ENCODE measurements around the gene ZBTB38. TPM values are rescaled to one million over a fixed set of nuclear protein-coding genes. Genes with fewer than 3 reads are reported as not detected.

Gene ZBTB38
- total and polyA plus RNA-seq, 2 experiments from 2014 or later = 8.7 to 11.5 TPM

- no peak for DNase-seq (ENCODE audit: low spot score)
- Histone ChIP-seq H3K4me2 (no peak overlapping the region), H3F3A (replicated peaks; ENCODE audit: low read depth) (no peaks in the 10 kb centered on the region), H3K4me3 (no peak overlapping the region), H4K20me1 (replicated peaks; ENCODE audit: insufficient read depth) (no peaks in the 10 kb centered on the region), H3K27ac (ENCODE audit: low read depth) (no peak overlapping the region), H3K27me3 (ENCODE audit: insufficient read depth) (no peaks in the 10 kb centered on the region), H2AFZ (no peak overlapping the region; the same call in 1 of the 2 replicates), H3K36me3 (ENCODE audit: insufficient read depth) (no peaks in the 10 kb centered on the region), H3K4me1 (ENCODE audit: insufficient read depth) (peaks cover 8% of the 10 kb centered on the region), H3K79me2 (replicated peaks; ENCODE audit: insufficient read depth) (no peaks in the 10 kb centered on the region), H3K9me2 (ENCODE audit: insufficient read depth) (peaks cover 6% of the 10 kb centered on the region; the same call in 1 of the 2 replicates)
- peaks cover 5% of the 10 kb centered on the region for H3K27me3 Mint-ChIP-seq (ENCODE audit: insufficient read depth, low read depth, poor library complexity)
- no peaks in the 10 kb centered on the region for H3K36me3 Mint-ChIP-seq (ENCODE audit: low read depth)
- ATAC-seq = no peak
- H3K9me3 Mint-ChIP-seq = no peaks in the 10 kb centered on the region; the same call in 2 of the 3 replicates
- H3K27ac Mint-ChIP-seq = no peak overlapping the region
- H3K4me3 Mint-ChIP-seq = no peak overlapping the region
- H3K4me1 Mint-ChIP-seq = peaks cover 17% of the 10 kb centered on the region
- TF ChIP-seq NANOG (IDR thresholded peaks at IDR 0.05; ENCODE audit: borderline replicate concordance) (no peak), STAT1 (IDR thresholded peaks at IDR 0.05; ENCODE audit: unreplicated experiment) (no peak), CTCF (conservative IDR thresholded peaks at IDR 0.05; ENCODE audit: low read depth in 2 of 2) (no peak), EZH2phosphoT487 (IDR thresholded peaks at IDR 0.05; ENCODE audit: unreplicated experiment) (no peak), REST (IDR thresholded peaks at IDR 0.05; ENCODE audit: unreplicated experiment) (no peak), ZNF114 (CRISPR knock-in tag; IDR thresholded peaks at IDR 0.05) (no peak), ZNF462 (CRISPR knock-in tag; IDR thresholded peaks at IDR 0.05) (no peak), EZH2 (IDR thresholded peaks at IDR 0.05; ENCODE audit: low read depth, unreplicated experiment) (no peak), JUNB (IDR thresholded peaks at IDR 0.05; ENCODE audit: unreplicated experiment) (no peak), ZNF331 (CRISPR knock-in tag; IDR thresholded peaks at IDR 0.05; ENCODE audit: low read depth) (no peak), CREB1 (CRISPR knock-in tag; IDR thresholded peaks at IDR 0.05; ENCODE audit: low read depth) (no peak), POLR2AphosphoS5 (IDR thresholded peaks at IDR 0.05; ENCODE audit: low read depth) (no peak)
- TF ChIP-seq, protein P1, sequence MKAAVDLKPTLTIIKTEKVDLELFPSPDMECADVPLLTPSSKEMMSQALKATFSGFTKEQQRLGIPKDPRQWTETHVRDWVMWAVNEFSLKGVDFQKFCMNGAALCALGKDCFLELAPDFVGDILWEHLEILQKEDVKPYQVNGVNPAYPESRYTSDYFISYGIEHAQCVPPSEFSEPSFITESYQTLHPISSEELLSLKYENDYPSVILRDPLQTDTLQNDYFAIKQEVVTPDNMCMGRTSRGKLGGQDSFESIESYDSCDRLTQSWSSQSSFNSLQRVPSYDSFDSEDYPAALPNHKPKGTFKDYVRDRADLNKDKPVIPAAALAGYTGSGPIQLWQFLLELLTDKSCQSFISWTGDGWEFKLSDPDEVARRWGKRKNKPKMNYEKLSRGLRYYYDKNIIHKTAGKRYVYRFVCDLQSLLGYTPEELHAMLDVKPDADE (IDR thresholded peaks at IDR 0.05) = no peak
Observed at GRCh38 chr3:141336672-141337522, 31.4 kb upstream of the ZBTB38 start.

Measured in GM23338 (cell line).